ENCODE data around the gene CIAO2B. TPM values are rescaled to one million over a fixed set of nuclear protein-coding genes. Genes with fewer than 3 reads are reported as not detected.
A peak's percentile ranks its signal among the peaks of the same experiment; 100 is the strongest.

The CIAO2B gene
- polyA plus RNA-seq, 2 donors, result 139 to 266 TPM

DNA sequence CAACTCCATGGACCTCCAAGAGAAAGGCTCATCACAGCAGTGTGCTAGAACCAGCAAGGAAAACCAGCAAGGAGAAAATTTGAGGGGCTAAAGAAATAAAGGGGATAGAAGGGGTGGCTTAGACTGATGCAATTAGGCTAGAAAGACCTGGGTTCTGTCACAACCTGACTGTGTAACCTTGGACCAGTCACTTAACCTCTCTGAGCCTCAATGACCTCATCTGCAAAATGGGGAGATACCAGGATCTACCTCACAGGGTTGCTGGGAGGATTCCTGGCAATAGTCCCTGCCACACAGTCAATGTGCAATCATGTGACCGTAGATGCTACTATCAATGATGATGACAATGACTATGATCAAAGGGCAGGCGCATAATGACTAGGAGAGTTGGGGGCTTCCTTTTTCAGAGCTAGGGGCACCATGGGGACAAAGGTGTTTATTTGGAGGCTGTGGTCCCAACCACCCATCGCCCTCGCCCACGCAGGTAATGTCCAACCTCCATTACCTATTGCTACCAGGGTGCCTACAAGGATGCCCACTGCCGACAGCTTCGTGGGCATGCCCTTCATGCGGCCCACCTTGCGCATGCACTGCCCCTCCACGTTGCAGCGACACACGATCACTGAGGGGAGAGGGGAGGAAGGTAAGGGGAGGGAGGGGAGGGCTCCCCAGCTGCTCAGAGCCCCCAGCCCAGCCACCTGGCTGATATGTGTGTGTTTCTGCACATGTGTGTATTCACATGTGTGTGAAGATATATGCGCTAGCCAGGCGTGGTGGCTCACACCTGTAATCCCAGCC, 25.2 kb downstream of the CIAO2B start:
- Histone ChIP-seq H3K4me3 (ENCODE audit: low read depth in 1 of 2, low read length in 2 of 2) (no peak overlapping the region), H3K9me3 (ENCODE audit: control insufficient read depth in 2 of 2, insufficient read depth in 1 of 2, low read depth in 1 of 2, low read length in 1 of 2) (no peaks in the 10 kb centered on the region), H3K4me1 (ENCODE audit: control insufficient read depth in 2 of 2, insufficient read depth in 2 of 2, low read length in 1 of 2) (peaks cover 4 to 30% of the 10 kb centered on the region in 2 donors), H3K36me3 (ENCODE audit: control insufficient read depth in 2 of 2, insufficient read depth in 2 of 2, low read length in 1 of 2) (no peaks in the 10 kb centered on the region), H3K27me3 (ENCODE audit: control insufficient read depth in 1 of 2, insufficient read depth in 2 of 2, low read length in 2 of 2) (no peaks in the 10 kb centered on the region), H3K27ac (ENCODE audit: low read depth in 2 of 2, low read length in 1 of 2) (no peak overlapping the region)
- 93 to 95% methylated on average over 14 of the region's 14 CpGs for WGBS, 2 donors

DNA sequence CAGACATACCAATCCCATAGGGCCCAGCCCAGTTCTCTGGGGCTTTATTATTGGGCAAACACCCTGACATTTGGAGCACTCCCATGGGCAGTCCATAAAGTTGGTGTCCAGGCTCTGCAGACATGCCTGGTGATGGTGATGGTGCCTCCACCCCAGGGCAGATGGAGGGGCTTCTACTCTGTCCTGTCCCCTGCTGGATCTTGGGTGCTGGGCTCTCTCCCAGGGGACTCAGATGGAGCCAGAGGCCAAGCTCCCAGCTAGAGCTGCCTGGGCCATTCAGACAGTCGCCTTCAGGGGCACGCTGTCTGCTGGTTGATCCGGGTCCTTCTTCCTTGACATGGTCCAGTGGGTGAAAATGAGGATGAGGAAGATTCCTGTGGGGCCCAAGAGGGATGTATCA, 26.1 kb downstream of the CIAO2B start:
- no peaks in the 10 kb centered on the region for H3K9me3 ChIP-seq (ENCODE audit: control insufficient read depth in 2 of 2, insufficient read depth in 1 of 2, low read depth in 1 of 2, low read length in 1 of 2)
- H3K27ac ChIP-seq (ENCODE audit: low read depth in 2 of 2, low read length in 1 of 2), result no peak overlapping the region
- H3K4me3 ChIP-seq (ENCODE audit: low read depth in 1 of 2, low read length in 2 of 2), result no peak overlapping the region
- H3K27me3 ChIP-seq (ENCODE audit: control insufficient read depth in 1 of 2, insufficient read depth in 2 of 2, low read length in 2 of 2), result no peaks in the 10 kb centered on the region
- WGBS, 2 donors, result 85 to 87% methylated on average over 3 of the region's 3 CpGs
- no peaks in the 10 kb centered on the region for H3K36me3 ChIP-seq (ENCODE audit: control insufficient read depth in 2 of 2, insufficient read depth in 2 of 2, low read length in 1 of 2)
- peaks cover 4 to 37% of the 10 kb centered on the region in 2 donors for H3K4me1 ChIP-seq (ENCODE audit: control insufficient read depth in 2 of 2, insufficient read depth in 2 of 2, low read length in 1 of 2)

DNA sequence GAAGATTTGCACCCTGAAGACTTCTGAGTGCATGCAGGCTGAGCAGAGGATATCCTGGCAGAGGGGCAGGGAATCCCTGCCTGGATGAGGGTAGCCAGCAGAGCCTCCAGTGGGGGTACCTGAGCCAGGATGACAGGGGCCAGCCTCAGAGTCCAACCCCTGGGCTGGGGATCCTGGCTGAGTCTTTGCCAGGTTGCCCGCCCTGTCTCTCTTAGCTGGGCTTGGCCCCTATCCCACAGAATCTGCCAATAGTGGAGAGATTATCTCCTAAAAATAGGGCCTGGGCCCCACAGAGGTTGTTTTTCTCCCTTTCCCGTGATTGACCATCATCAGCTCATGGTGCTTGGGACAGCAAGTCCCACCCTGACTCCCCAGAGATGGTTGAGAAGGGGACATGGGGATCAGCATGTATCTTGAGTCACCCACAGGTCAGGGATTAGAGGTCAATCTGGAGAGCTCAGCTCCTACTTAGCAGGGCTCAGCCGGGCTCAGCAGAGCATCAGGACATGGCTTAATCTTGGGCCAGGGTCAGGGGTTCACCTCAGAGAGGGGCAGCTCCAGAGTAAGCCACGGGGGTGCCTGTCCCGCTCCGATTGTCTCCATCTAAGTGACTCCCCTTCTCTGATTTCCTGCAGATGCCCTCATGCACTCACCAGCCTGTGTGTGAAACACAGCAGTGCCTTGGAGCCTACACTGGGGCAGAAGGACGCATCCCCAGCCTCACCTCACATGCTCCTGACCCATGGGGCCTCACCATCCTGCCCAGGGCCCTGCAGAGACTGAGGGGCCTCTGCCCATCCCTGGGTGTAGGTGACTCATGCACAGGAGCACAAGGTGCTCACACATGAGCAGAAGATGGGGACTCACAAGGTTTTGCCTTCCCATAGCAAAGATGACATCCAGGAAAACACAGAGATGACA, 27.0 kb downstream of the CIAO2B start:
- H3K9me3 ChIP-seq (ENCODE audit: control insufficient read depth in 2 of 2, insufficient read depth in 1 of 2, low read depth in 1 of 2, low read length in 1 of 2), result no peaks in the 10 kb centered on the region
- H3K36me3 ChIP-seq (ENCODE audit: control insufficient read depth in 2 of 2, insufficient read depth in 2 of 2, low read length in 1 of 2), result no peaks in the 10 kb centered on the region
- H3K27me3 ChIP-seq (ENCODE audit: control insufficient read depth in 1 of 2, insufficient read depth in 2 of 2, low read length in 2 of 2), result no peaks in the 10 kb centered on the region
- peaks cover 8 to 40% of the 10 kb centered on the region in 2 donors for H3K4me1 ChIP-seq (ENCODE audit: control insufficient read depth in 2 of 2, insufficient read depth in 2 of 2, low read length in 1 of 2)
- WGBS, 2 donors, result 73 to 74% methylated on average over 7 of the region's 7 CpGs
- no peak overlapping the region for H3K4me3 ChIP-seq (ENCODE audit: low read depth in 1 of 2, low read length in 2 of 2)
- H3K27ac ChIP-seq (ENCODE audit: low read depth in 2 of 2, low read length in 1 of 2), result peak overlapping the region in 1 of 2 donors; percentile 91

DNA sequence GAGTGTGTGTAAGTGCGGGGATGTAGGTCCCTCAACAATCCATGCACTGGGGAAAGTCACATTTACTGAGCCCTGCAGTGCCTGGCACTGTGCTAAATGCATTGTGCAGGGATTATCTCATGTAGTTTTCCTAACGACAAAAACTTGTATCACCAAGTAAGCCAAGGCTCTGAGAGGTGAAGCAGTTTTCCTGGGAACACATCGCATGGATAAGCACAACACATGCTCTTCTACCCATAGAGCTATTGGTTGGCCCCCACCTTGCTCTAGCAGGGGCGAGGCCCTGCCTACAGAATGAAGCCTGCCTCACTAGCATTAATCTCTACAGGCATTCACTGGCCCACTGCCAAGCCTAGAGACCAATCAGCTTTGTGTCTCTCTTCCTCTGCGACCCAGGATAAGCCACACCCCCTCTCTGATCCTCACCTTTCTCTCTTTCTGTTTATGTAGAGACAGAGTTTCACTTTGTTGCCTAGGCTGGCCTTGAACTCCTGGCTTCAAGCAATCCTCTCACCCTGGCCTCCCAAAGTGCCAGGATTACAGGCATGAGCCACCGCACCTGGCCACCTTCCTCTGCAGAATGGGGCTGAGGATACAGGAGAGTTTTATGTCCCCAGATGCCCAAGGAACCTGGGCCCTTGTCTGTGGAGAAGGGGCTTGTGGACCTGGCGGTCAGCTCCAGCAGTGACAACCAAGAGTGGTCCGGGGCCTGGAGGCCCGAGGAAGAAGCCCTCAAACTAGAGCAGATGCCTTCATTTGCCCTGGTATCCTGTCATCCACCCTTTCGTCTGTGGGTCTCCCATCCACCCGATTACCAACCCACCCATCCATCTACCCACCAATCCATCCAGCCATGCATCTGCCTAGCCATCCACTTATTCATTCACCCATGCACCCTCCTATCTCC, 28.3 kb downstream of the CIAO2B start:
- H3K36me3 ChIP-seq (ENCODE audit: control insufficient read depth in 2 of 2, insufficient read depth in 2 of 2, low read length in 1 of 2), result no peaks in the 10 kb centered on the region
- H3K27me3 ChIP-seq (ENCODE audit: control insufficient read depth in 1 of 2, insufficient read depth in 2 of 2, low read length in 2 of 2), result no peaks in the 10 kb centered on the region
- H3K4me3 ChIP-seq (ENCODE audit: low read depth in 1 of 2, low read length in 2 of 2), result no peak overlapping the region
- WGBS, 2 donors, result 67 to 68% methylated on average over 11 of the region's 11 CpGs
- H3K27ac ChIP-seq (ENCODE audit: low read depth in 2 of 2, low read length in 1 of 2), result peak overlapping the region; percentile 69 to 91
- no peaks in the 10 kb centered on the region for H3K9me3 ChIP-seq (ENCODE audit: control insufficient read depth in 2 of 2, insufficient read depth in 1 of 2, low read depth in 1 of 2, low read length in 1 of 2)
- H3K4me1 ChIP-seq (ENCODE audit: control insufficient read depth in 2 of 2, insufficient read depth in 2 of 2, low read length in 1 of 2), result peaks cover 9 to 48% of the 10 kb centered on the region in 2 donors

DNA sequence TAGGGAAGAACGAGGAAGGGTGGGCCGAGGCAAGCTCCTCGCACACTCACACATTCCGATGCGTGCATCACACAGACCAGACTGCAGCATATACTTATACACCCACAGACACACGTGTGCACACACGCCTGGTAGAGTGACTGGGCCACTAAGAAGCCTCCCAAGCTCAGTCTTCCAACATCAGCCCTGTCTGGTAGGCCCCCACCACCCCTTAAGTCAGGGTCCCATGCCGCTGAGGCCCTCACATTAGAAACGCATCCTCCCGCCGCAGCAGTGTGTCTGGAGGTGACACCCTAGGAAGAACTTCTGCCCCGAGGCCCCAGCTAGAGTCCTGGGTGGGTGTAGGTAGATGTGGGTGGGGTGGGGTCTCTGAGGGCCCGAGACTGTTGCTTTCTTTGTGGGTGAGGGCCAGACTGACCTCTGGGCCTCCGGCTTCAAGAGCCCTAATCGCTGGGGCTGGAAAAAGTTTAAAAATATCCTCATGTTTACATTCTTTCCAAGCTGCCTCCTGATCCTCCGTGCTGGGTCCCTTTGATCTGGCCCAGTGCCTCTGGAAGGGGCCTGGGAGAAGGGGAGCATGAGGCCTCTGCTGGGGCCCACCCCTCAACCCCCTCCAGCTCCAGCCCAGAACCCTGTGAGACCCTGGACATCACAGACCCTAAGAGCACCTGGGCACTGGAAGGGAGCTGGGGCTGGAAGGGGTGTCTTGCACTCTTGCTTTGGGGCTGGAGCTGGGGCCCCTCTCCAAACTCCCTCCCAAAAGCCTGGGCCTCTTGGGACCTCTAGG, 29.2 kb downstream of the CIAO2B start:
- Histone ChIP-seq H3K9me3 (ENCODE audit: control insufficient read depth in 2 of 2, insufficient read depth in 1 of 2, low read depth in 1 of 2, low read length in 1 of 2) (no peaks in the 10 kb centered on the region), H3K4me3 (ENCODE audit: low read depth in 1 of 2, low read length in 2 of 2) (peak overlapping the region in 1 of 2 donors; percentile 8), H3K27ac (ENCODE audit: low read depth in 2 of 2, low read length in 1 of 2) (peak overlapping the region; percentile 69 to 91), H3K27me3 (ENCODE audit: control insufficient read depth in 1 of 2, insufficient read depth in 2 of 2, low read length in 2 of 2) (no peaks in the 10 kb centered on the region), H3K36me3 (ENCODE audit: control insufficient read depth in 2 of 2, insufficient read depth in 2 of 2, low read length in 1 of 2) (no peaks in the 10 kb centered on the region), H3K4me1 (ENCODE audit: control insufficient read depth in 2 of 2, insufficient read depth in 2 of 2, low read length in 1 of 2) (peaks cover 13 to 52% of the 10 kb centered on the region in 2 donors)
- 45 to 50% methylated on average over 16 of the region's 16 CpGs for WGBS, 2 donors

DNA sequence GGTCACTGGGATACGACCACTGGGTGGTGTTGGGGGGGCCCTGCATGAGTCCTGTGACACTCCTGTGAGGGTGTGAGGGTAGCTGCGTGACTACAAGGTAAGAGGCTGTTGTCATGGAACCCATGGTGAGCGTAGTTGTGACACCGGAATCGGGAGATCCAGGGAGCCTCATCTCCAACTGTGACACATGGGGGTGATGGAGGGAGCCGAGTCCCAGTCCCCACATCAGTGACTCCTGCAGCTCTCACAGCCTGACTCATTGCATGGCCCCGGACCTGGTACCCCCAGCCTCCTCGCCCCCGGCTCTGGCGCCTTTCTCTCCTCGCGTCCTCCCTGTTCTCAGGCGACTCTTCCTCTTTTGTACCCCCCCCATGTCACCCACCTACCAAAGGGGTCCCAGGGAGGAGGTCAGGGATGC, 29.8 kb downstream of the CIAO2B start:
- Histone ChIP-seq H3K4me1 (ENCODE audit: control insufficient read depth in 2 of 2, insufficient read depth in 2 of 2, low read length in 1 of 2) (peaks cover 14 to 52% of the 10 kb centered on the region in 2 donors), H3K27ac (ENCODE audit: low read depth in 2 of 2, low read length in 1 of 2) (peak overlapping the region; percentile 54 to 91), H3K4me3 (ENCODE audit: low read depth in 1 of 2, low read length in 2 of 2) (peak overlapping the region in 1 of 2 donors; percentile 8), H3K36me3 (ENCODE audit: control insufficient read depth in 2 of 2, insufficient read depth in 2 of 2, low read length in 1 of 2) (no peaks in the 10 kb centered on the region), H3K9me3 (ENCODE audit: control insufficient read depth in 2 of 2, insufficient read depth in 1 of 2, low read depth in 1 of 2, low read length in 1 of 2) (no peaks in the 10 kb centered on the region), H3K27me3 (ENCODE audit: control insufficient read depth in 1 of 2, insufficient read depth in 2 of 2, low read length in 2 of 2) (no peaks in the 10 kb centered on the region)
- WGBS, 2 donors, result 79 to 86% methylated on average over 13 of the region's 13 CpGs

DNA sequence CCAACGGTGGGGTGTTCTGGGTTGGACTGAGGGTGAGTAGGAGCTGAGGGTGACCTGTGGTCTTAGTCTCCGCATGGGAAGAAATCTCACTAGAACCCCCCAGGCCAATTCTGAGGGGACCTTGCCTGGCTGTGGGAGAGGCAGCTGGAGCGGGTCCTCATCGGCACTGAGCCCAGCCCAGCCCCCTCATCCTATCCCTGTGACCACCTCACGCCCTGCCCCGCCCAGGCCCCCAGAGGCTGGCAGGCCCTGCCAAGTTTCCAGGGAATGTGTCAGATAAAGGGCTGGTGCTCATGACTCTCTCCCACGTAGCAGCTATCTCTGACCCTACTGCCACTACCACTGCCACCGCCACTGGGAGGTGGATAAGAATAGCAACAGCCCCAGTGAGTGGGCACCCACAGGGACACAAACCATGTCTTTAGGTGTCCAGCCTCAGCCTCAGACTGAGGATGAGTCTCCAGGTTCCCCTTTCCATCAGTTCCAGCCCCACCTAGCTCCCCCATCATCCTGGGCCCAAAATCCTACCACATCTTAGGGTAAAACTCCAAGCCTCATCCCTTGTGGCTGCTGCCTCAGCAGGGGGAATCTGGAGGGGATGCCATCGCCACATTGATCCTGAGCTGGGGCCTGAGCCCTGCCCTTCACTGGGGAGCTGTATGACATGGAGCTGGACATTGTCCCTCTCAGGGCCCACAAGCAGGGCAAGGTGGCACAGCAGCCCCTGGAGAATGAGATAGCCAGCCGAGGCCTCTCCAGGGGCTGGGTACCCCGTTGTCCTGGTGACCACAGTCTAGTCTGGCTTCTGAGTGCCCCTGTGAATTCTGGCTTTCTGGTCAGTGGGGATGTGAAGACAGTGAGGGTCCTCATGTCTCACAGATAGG, 30.4 kb downstream of the CIAO2B start:
- Histone ChIP-seq H3K36me3 (ENCODE audit: control insufficient read depth in 2 of 2, insufficient read depth in 2 of 2, low read length in 1 of 2) (no peaks in the 10 kb centered on the region), H3K4me3 (ENCODE audit: low read depth in 1 of 2, low read length in 2 of 2) (no peak overlapping the region), H3K9me3 (ENCODE audit: control insufficient read depth in 2 of 2, insufficient read depth in 1 of 2, low read depth in 1 of 2, low read length in 1 of 2) (no peaks in the 10 kb centered on the region), H3K27ac (ENCODE audit: low read depth in 2 of 2, low read length in 1 of 2) (peak overlapping the region; percentile 54 to 91), H3K27me3 (ENCODE audit: control insufficient read depth in 1 of 2, insufficient read depth in 2 of 2, low read length in 2 of 2) (no peaks in the 10 kb centered on the region), H3K4me1 (ENCODE audit: control insufficient read depth in 2 of 2, insufficient read depth in 2 of 2, low read length in 1 of 2) (peaks cover 17 to 55% of the 10 kb centered on the region in 2 donors)
- 61 to 68% methylated on average over 11 of the region's 11 CpGs for WGBS, 2 donors

All from esophagus (tissue), 2 donors.